Measurements from ENCODE around the gene ALDH7A1.

- no peak for TF ChIP-seq CTCF (IDR thresholded peaks at IDR 0.05 in 4 of 5, conservative IDR thresholded peaks at IDR 0.05 in 1 of 5)
- no peak for TF ChIP-seq POLR2A (IDR thresholded peaks at IDR 0.05)
Observed at GRCh38 chr5:126482591-126482990, 112.4 kb downstream of the ALDH7A1 start.
